K562 (cell line): Measurements from ENCODE around the gene FAM20C. TPM values are rescaled to one million over a fixed set of nuclear protein-coding genes. Genes with fewer than 3 reads are reported as not detected.

Experiments
- ATAC-seq: fragments of 200-7000 bp; cut with Tn5 transposase; 3 replicates; pipeline ENCODE4 v1.9.1; 2020; ENCODE audit warnings: moderate library complexity
- BruUV-seq: library from RNA; stranded (reverse); fragments of 400-500 nt; replicated peaks from 2 replicates; lab custom pipeline; 2021; lab: Mats Ljungman, UMichigan
- CTCF ChIA-PET: fragments of 300-600 bp; formaldehyde crosslinking; extraction: SDS; loops from one replicate; lab custom pipeline; 2021; ENCODE audit warnings: low intra/inter-chr PET ratio; lab: Yijun Ruan, JAX
- POLR2A ChIA-PET: fragments of 300-600, 350-650 bp; sonication (Branson Sonifier 250); formaldehyde crosslinking; extraction: SDS; loops from one replicate; lab custom pipeline; 2021; ENCODE audit warnings: antibody characterized with exemption, inconsistent platforms; lab: Yijun Ruan, JAX
- DNase-seq, 4 experiments: peaks; one replicate each; pipeline versions ENCODE4 v3.0.0 to v3.0.0-alpha.2; 2011 to 2018; ENCODE audit warnings: low spot score in 3 of 4, mixed read lengths in 3 of 4; ENCODE audit errors: extremely low read depth in 1 of 4
- FAIRE-seq: peaks from 2 replicates; lab custom pipeline; 2011; peaks lifted over from hg19 to GRCh38; lab: Jason Lieb, UNC
- H2AFZ ChIP-seq: 2 replicates; pipeline ENCODE4 v1.6.0; 2011; ENCODE audit warnings: low read depth, low read length, control low read depth, inconsistent platforms
- H3K27ac ChIP-seq: fragments of 200-600 bp; 3 replicates; pipeline ENCODE4 v1.8.0; 2011; ENCODE audit warnings: low read depth, mild to moderate bottlenecking, control low read depth, inconsistent platforms, low read length, moderate library complexity, mixed read lengths; ENCODE audit errors: extremely low read depth
- H3K27me3 ChIP-seq, 2 experiments: fragments of 300-600 bp in 1 of 2; 2 replicates in 1 of 2; 3 replicates in 1 of 2; pipeline versions ENCODE4 v1.6.0 to v1.8.0; 2011; ENCODE audit warnings: inconsistent platforms in 2 of 2, low read length in 2 of 2, mild to moderate bottlenecking in 1 of 2, mixed read lengths in 1 of 2, moderate library complexity in 1 of 2; ENCODE audit not compliant: control insufficient read depth in 2 of 2, insufficient read depth in 2 of 2
- H3K36me3 ChIP-seq: fragments of 300-600 bp; 3 replicates; pipeline ENCODE4 v1.8.0; 2011; ENCODE audit warnings: mild to moderate bottlenecking, low read length, inconsistent platforms; ENCODE audit not compliant: control insufficient read depth, insufficient read depth
- H3K4me1 ChIP-seq, 2 experiments: fragments of 200-600 bp in 1 of 2; replicated peaks in 1 of 2; 2 replicates in 1 of 2; 3 replicates in 1 of 2; pipeline versions ENCODE4 v1.5.1 to v1.8.0; 2011; ENCODE audit warnings: inconsistent platforms in 2 of 2, low read length in 2 of 2, mild to moderate bottlenecking in 1 of 2, mixed read lengths in 1 of 2, moderate library complexity in 1 of 2; ENCODE audit not compliant: control insufficient read depth in 2 of 2, insufficient read depth in 2 of 2
- H3K4me2 ChIP-seq: 2 replicates; pipeline ENCODE4 v1.6.1; 2011; ENCODE audit warnings: low read length, control low read depth, inconsistent platforms, mixed read lengths; ENCODE audit not compliant: insufficient read depth
- H3K4me3 ChIP-seq: fragments of 200-600 bp; sonication (generic), shearing (Covaris generic); 2 replicates; pipeline ENCODE4 v1.5.1; 2016; ENCODE audit warnings: control low read depth, inconsistent platforms
- H3K79me2 ChIP-seq: fragments of 200-600 bp; 3 replicates; pipeline ENCODE4 v1.8.0; 2011; ENCODE audit warnings: low read length, inconsistent platforms; ENCODE audit not compliant: control insufficient read depth, insufficient read depth
- H3K9ac ChIP-seq, 2 experiments: 2 replicates each; pipeline versions ENCODE4 v1.6.0 to v1.6.1; 2011; ENCODE audit warnings: low read depth in 2 of 2, low read length in 2 of 2, control low read depth in 1 of 2, inconsistent platforms in 1 of 2, mild to moderate bottlenecking in 1 of 2, mixed read lengths in 1 of 2; ENCODE audit not compliant: insufficient read depth in 1 of 2
- H3K9me1 ChIP-seq: one replicate; pipeline ENCODE4 v1.6.0; 2011; ENCODE audit warnings: inconsistent platforms, mild to moderate bottlenecking, low read length, moderate library complexity; ENCODE audit not compliant: control insufficient read depth, insufficient read depth
- H3K9me3 ChIP-seq: replicated peaks from 2 replicates; pipeline ENCODE4 v1.5.1; 2011; ENCODE audit warnings: low read depth, low read length, inconsistent platforms; ENCODE audit not compliant: control insufficient read depth, insufficient read depth
- H4K20me1 ChIP-seq: replicated peaks from 2 replicates; pipeline ENCODE4 v1.6.1; 2011; ENCODE audit warnings: low read length, inconsistent platforms, mixed read lengths; ENCODE audit not compliant: control insufficient read depth, insufficient read depth
- CBX8 ChIP-seq: fragments of 200-600 bp; sonication (generic); IDR thresholded peaks from 2 replicates; pipeline ENCODE4 v1.6.1; 2012; ENCODE audit warnings: borderline replicate concordance, mixed run types, low read depth, mild to moderate bottlenecking, moderate library complexity, mixed read lengths, low read length, control low read depth, inconsistent platforms; ENCODE audit not compliant: poor library complexity, severe bottlenecking; ENCODE audit errors: extremely low read depth
- ESRRB ChIP-seq: fragments of 250-450 bp; sonication (Bioruptor Pico); IDR thresholded peaks from 2 replicates; pipeline ENCODE4 v1.5.0; 2020; ENCODE audit warnings: mild to moderate bottlenecking, moderate library complexity, borderline replicate concordance
- ETV5 ChIP-seq: sonication (generic); formaldehyde crosslinking; IDR thresholded peaks from 2 replicates; pipeline ENCODE4 v1.4.0; 2020; ENCODE audit warnings: low read depth, mild to moderate bottlenecking, missing genetic modification reagents
- HDAC1 ChIP-seq, 2 experiments: fragments of 450-650 bp; IDR thresholded peaks; 2 replicates each; pipeline ENCODE4 v1.6.1; 2016 to 2017; ENCODE audit warnings: inconsistent platforms in 1 of 2, mild to moderate bottlenecking in 1 of 2, moderate library complexity in 1 of 2
- MYC ChIP-seq, 2 experiments: fragments of 250-450 bp in 1 of 2; sonication (Bioruptor Pico) in 1 of 2; IDR thresholded peaks; 2 replicates each; pipeline versions ENCODE4 v1.5.1 to v1.6.1; 2012 to 2021; ENCODE audit warnings: low read depth in 2 of 2, borderline replicate concordance in 1 of 2, improper control_type of control experiment in 1 of 2, low read length in 1 of 2, mild to moderate bottlenecking in 1 of 2, moderate library complexity in 1 of 2
- NR4A1 ChIP-seq, 2 experiments: fragments of 250-450 bp in 1 of 2; fragments of 450-650 bp in 1 of 2; sonication (Bioruptor Pico) in 1 of 2; IDR thresholded peaks; 2 replicates each; pipeline versions ENCODE4 v1.4.0 to v1.6.1; 2016 to 2020; ENCODE audit warnings: mild to moderate bottlenecking in 2 of 2, missing compliant biosample characterization in 1 of 2, missing genetic modification characterization in 1 of 2, moderate library complexity in 1 of 2
- RBM39 ChIP-seq: fragments of 200-400 bp; formaldehyde crosslinking; optimal IDR thresholded peaks from 2 replicates; pipeline ENCODE3; 2018; ENCODE audit warnings: low read depth, low read length
- RFX5 ChIP-seq: IDR thresholded peaks from 2 replicates; pipeline ENCODE4 v1.6.1; 2011; ENCODE audit warnings: low read depth, mild to moderate bottlenecking, improper control_type of control experiment, low read length
- RNF2 ChIP-seq: sonication (generic); IDR thresholded peaks from 2 replicates; pipeline ENCODE4 v1.6.1; 2016
- SMAD3 ChIP-seq: fragments of 450-650 bp; formaldehyde crosslinking; conservative IDR thresholded peaks from 2 replicates; pipeline ENCODE4 v1.4.0; 2020; ENCODE audit warnings: mild to moderate bottlenecking
- ZBED1 ChIP-seq: IDR thresholded peaks from 2 replicates; pipeline ENCODE4 v1.6.1; 2014
- ZFP1 ChIP-seq: fragments of 450-650 bp; formaldehyde crosslinking; IDR thresholded peaks from 2 replicates; pipeline ENCODE4 v1.4.0; 2020; ENCODE audit warnings: mild to moderate bottlenecking, mixed read lengths
- ZNF23 ChIP-seq: fragments of 250-450 bp; sonication (Bioruptor Pico); IDR thresholded peaks from 2 replicates; pipeline ENCODE4 v1.4.0; 2020; ENCODE audit warnings: mild to moderate bottlenecking
- ZNF347 ChIP-seq: fragments of 450-650 bp; formaldehyde crosslinking; IDR thresholded peaks from 2 replicates; pipeline ENCODE4 v1.4.0; 2020; ENCODE audit warnings: low read depth, mild to moderate bottlenecking, moderate library complexity
- ZNF785 ChIP-seq: fragments of 250-450 bp; sonication (Bioruptor Pico); IDR thresholded peaks from 2 replicates; pipeline ENCODE4 v1.4.0; 2020; ENCODE audit warnings: mild to moderate bottlenecking
- WGBS: fragments of 100-300 bp; shearing (Covaris generic); methylation state at CpG from one replicate; pipeline ENCODE4 v1.1.6; 2016; ENCODE audit warnings: low coverage, mixed read lengths; ENCODE audit not compliant: insufficient coverage; ENCODE audit errors: missing lambda C conversion rate; 5-methylcytosine and 5-hydroxymethylcytosine counted together
- in situ Hi-C: fragments of 300-500 bp; cut with MboI; formaldehyde crosslinking; loops from 4 replicates; pipeline ENCODE4 v1.15.0; 2018; ENCODE audit warnings: inconsistent platforms, mixed read lengths
- intact Hi-C: fragments of 100-400 bp; cut with micrococcal nuclease; formaldehyde crosslinking; loops from 2 replicates; pipeline ENCODE4 v1.14.2; 2022
- polyA plus RNA-seq, 8 experiments: library from polyadenylated mRNA; depleted of rRNA in 4 of 8; stranded (reverse) in 5 of 8; unstranded in 3 of 8; fragments of >200 nt; fragmentation: Nextera tagmentation in 2 of 8; fragmentation: Illumina TruSeq in 1 of 8; extraction: Ambion mirVana in 2 of 8; extraction: Trizol in 1 of 8; gene quantifications; 2 replicates each; pipeline versions ENCODE4 v1.2.1 to v1.2.3, GENCODE V29; 2011 to 2014; ENCODE audit warnings: inconsistent platforms in 1 of 8, missing spikeins in 1 of 8
- total RNA-seq, 7 experiments: library from RNA; depleted of rRNA in 6 of 7; stranded (reverse); fragments of >200 nt in 6 of 7; fragmentation: Illumina TruSeq in 2 of 7; extraction: Trizol in 2 of 7; gene quantifications; 2 replicates each; pipeline versions ENCODE4 v1.2.1 to v1.2.3, GENCODE V29; 2011 to 2021; ENCODE audit warnings: low replicate concordance in 1 of 7
- TF ChIP-seq, protein P1 (sequence below): fragments of 450-650 bp; IDR thresholded peaks from 2 replicates; pipeline ENCODE4 v1.6.1; 2016; ENCODE audit warnings: borderline replicate concordance
- TF ChIP-seq, protein P2 (sequence below): fragments of 450-650 bp; formaldehyde crosslinking; IDR thresholded peaks from 2 replicates; pipeline ENCODE4 v1.4.0; 2022; ENCODE audit warnings: missing genetic modification characterization
- TF ChIP-seq, protein P3 (sequence below): fragments of 250-450 bp; sonication (Bioruptor Pico); IDR thresholded peaks from 2 replicates; pipeline ENCODE4 v1.9.0; 2021; ENCODE audit warnings: mild to moderate bottlenecking, inconsistent platforms

FAM20C gene
- total and polyA plus RNA-seq, 9 of the 15 experiments (the other 6 are each of a cell fraction or from before 2014, with no cell fraction given): 0.09 TPM; not detected in 8

DNA sequence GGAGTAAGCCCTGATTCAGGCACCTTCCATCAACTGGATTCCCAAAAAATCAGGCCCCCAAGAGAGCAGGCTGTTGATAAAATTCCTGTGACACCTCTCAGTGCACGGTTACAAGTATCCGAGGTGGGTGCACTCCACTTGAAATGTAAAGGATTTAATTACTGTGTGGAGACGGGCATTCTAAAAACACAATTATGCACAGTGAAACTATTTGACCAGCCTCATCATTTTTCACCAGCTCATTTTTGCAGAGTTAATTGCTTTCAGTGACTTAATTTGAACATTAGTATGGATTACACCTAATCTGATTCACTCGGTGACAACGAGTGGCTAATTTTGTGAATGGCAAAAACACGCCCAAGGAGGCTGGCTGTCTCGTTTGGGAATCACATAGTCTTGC is 99.9 kb downstream of the FAM20C start:
- CTCF ChIA-PET: no interaction called here

More for the DNA sequence above, 99.9 kb downstream of the FAM20C start:
- H3K4me3 ChIP-seq: no peak overlapping the region
- POLR2A ChIA-PET: interaction anchor here (0.6 kb wide), 1 partner anchor 9 kb away, joined by 4 read pairs; no protein-coding TSS in a partner anchor
- intact Hi-C loops (no loop called here), in situ Hi-C loops (no loop called here)
- H3K9me1 ChIP-seq: no peaks in the 10 kb centered on the region
- FAIRE-seq: no peak
- H3K4me1 ChIP-seq: peaks cover 0 to 14% of the 10 kb centered on the region in 2 experiments; a peak in 2 of 5 replicates
- H3K79me2 ChIP-seq: no peaks in the 10 kb centered on the region
- H3K27ac ChIP-seq: no peak overlapping the region
- TF ChIP-seq CBX8 (no peak), ETV5 (CRISPR knock-in tag) (no peak), RFX5 (no peak), NR4A1 (CRISPR knock-in tag; IDR thresholded peaks at IDR 0.05) (no peak), NR4A1 (tag; IDR thresholded peaks at IDR 0.05) (no peak), ESRRB (CRISPR knock-in tag) (no peak), SMAD3 (no peak), RBM39 (no peak), ZNF347 (CRISPR knock-in tag) (no peak), ZNF785 (no peak), ZBED1 (no peak), HDAC1 (IDR thresholded peaks at IDR 0.05) (no peak), MYC (IDR thresholded peaks at IDR 0.05; ENCODE audit: low read depth, low read length) (no peak), MYC (CRISPR knock-in tag; IDR thresholded peaks at IDR 0.05; ENCODE audit: borderline replicate concordance, low read depth) (no peak), ZNF23 (CRISPR knock-in tag) (no peak), RNF2 (no peak), ZFP1 (CRISPR knock-in tag) (no peak)
- TF ChIP-seq, protein P1, sequence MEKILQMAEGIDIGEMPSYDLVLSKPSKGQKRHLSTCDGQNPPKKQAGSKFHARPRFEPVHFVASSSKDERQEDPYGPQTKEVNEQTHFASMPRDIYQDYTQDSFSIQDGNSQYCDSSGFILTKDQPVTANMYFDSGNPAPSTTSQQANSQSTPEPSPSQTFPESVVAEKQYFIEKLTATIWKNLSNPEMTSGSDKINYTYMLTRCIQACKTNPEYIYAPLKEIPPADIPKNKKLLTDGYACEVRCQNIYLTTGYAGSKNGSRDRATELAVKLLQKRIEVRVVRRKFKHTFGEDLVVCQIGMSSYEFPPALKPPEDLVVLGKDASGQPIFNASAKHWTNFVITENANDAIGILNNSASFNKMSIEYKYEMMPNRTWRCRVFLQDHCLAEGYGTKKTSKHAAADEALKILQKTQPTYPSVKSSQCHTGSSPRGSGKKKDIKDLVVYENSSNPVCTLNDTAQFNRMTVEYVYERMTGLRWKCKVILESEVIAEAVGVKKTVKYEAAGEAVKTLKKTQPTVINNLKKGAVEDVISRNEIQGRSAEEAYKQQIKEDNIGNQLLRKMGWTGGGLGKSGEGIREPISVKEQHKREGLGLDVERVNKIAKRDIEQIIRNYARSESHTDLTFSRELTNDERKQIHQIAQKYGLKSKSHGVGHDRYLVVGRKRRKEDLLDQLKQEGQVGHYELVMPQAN: no peak
- TF ChIP-seq, protein P2, sequence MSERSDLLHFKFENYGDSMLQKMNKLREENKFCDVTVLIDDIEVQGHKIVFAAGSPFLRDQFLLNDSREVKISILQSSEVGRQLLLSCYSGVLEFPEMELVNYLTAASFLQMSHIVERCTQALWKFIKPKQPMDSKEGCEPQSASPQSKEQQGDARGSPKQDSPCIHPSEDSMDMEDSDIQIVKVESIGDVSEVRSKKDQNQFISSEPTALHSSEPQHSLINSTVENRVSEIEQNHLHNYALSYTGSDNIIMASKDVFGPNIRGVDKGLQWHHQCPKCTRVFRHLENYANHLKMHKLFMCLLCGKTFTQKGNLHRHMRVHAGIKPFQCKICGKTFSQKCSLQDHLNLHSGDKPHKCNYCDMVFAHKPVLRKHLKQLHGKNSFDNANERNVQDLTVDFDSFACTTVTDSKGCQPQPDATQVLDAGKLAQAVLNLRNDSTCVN (CRISPR knock-in tag): no peak
- TF ChIP-seq, protein P3, sequence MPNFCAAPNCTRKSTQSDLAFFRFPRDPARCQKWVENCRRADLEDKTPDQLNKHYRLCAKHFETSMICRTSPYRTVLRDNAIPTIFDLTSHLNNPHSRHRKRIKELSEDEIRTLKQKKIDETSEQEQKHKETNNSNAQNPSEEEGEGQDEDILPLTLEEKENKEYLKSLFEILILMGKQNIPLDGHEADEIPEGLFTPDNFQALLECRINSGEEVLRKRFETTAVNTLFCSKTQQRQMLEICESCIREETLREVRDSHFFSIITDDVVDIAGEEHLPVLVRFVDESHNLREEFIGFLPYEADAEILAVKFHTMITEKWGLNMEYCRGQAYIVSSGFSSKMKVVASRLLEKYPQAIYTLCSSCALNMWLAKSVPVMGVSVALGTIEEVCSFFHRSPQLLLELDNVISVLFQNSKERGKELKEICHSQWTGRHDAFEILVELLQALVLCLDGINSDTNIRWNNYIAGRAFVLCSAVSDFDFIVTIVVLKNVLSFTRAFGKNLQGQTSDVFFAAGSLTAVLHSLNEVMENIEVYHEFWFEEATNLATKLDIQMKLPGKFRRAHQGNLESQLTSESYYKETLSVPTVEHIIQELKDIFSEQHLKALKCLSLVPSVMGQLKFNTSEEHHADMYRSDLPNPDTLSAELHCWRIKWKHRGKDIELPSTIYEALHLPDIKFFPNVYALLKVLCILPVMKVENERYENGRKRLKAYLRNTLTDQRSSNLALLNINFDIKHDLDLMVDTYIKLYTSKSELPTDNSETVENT (CRISPR knock-in tag): no peak
- TF ChIP-seq, all 486 proteins: peak for 0
- Histone ChIP-seq H3K27me3 (peaks cover 38 to 86% of the 10 kb centered on the region in 2 experiments), H4K20me1 (no peaks in the 10 kb centered on the region; the same call in 1 of the 2 replicates), H3K9me3 (no peaks in the 10 kb centered on the region), H3K9ac (no peak overlapping the region), H3K36me3 (no peaks in the 10 kb centered on the region), H3K4me2 (no peak overlapping the region), H2AFZ (no peak overlapping the region)
- DNase-seq (no peak), ATAC-seq (no peak)
- BruUV-seq: no TSS peak
- WGBS: 2% methylated on average over 7 of the region's 7 CpGs
